Smooth muscle cell (in vitro differentiated cells): Measurements from ENCODE around the gene DLX5. TPM values are rescaled to one million over a fixed set of nuclear protein-coding genes. Genes with fewer than 3 reads are reported as not detected.

Experiments used
- DNase-seq: peaks from one replicate; lab custom pipeline; 2025; ENCODE audit not compliant: unreplicated experiment; lab: John Stamatoyannopoulos, UW
- H2AFZ ChIP-seq: fragments of 200-600 bp; sonication (generic); 2 replicates; pipeline ENCODE4 v1.6.0; 2016; ENCODE audit warnings: antibody characterized with exemption, low read depth, mild to moderate bottlenecking
- H3F3A ChIP-seq: fragments of 200-600 bp; sonication (generic); 2 replicates; pipeline ENCODE4 v1.6.0; 2017; ENCODE audit warnings: antibody characterized with exemption, low read depth
- H3K27ac ChIP-seq: fragments of 200-600 bp; sonication (generic); 2 replicates; pipeline ENCODE4 v1.5.1; 2016; ENCODE audit warnings: low read depth, mild to moderate bottlenecking
- H3K27me3 ChIP-seq: fragments of 200-600 bp; sonication (generic); 2 replicates; pipeline ENCODE4 v1.6.1; 2016; ENCODE audit warnings: low read depth, mild to moderate bottlenecking
- H3K36me3 ChIP-seq: fragments of 200-600 bp; sonication (generic); 2 replicates; pipeline ENCODE4 v1.5.1; 2016; ENCODE audit warnings: low read depth
- H3K4me1 ChIP-seq: fragments of 200-600 bp; sonication (generic); 2 replicates; pipeline ENCODE4 v1.5.1; 2016; ENCODE audit warnings: low read depth
- H3K4me2 ChIP-seq: fragments of 200-600 bp; sonication (generic); 2 replicates; pipeline ENCODE4 v1.6.0; 2016; ENCODE audit warnings: mild to moderate bottlenecking
- H3K4me3 ChIP-seq: fragments of 200-600 bp; sonication (generic); 2 replicates; pipeline ENCODE4 v1.5.1; 2016; ENCODE audit warnings: mild to moderate bottlenecking
- H3K79me2 ChIP-seq: fragments of 200-600 bp; sonication (generic); 2 replicates; pipeline ENCODE4 v1.6.0; 2016; ENCODE audit warnings: low read depth, mild to moderate bottlenecking
- H3K9ac ChIP-seq: fragments of 200-600 bp; sonication (generic); 2 replicates; pipeline ENCODE4 v1.6.0; 2016; ENCODE audit warnings: low read depth
- H3K9me3 ChIP-seq: fragments of 200-600 bp; sonication (generic); replicated peaks from 2 replicates; pipeline ENCODE4 v1.5.1; 2016; ENCODE audit warnings: low read depth
- H4K20me1 ChIP-seq: fragments of 200-600 bp; sonication (generic); 2 replicates; pipeline ENCODE4 v1.6.0; 2016; ENCODE audit warnings: low read depth
- WGBS: methylation state at CpG from one replicate; pipeline ENCODE4 v1.1.7; 2016; ENCODE audit warnings: low lambda C conversion rate; 5-methylcytosine and 5-hydroxymethylcytosine counted together
- polyA plus RNA-seq: library from polyadenylated mRNA; unstranded; fragments of >200 nt; fragmentation: Nextera tagmentation; extraction: Ambion mirVana; gene quantifications from 2 replicates; pipeline ENCODE4 v1.2.1, GENCODE V29; 2016
- total RNA-seq: library from RNA; depleted of rRNA; stranded (reverse); fragments of >200 nt; gene quantifications from 2 replicates; pipeline ENCODE4 v1.2.3, GENCODE V29; 2014
- TF ChIP-seq, protein P1 (sequence below): fragments of 200-600 bp; sonication (generic); IDR thresholded peaks from 2 replicates; pipeline ENCODE4 v1.5.1; 2017; ENCODE audit warnings: borderline replicate concordance, mild to moderate bottlenecking, antibody characterized with exemption; ENCODE audit not compliant: insufficient read depth, poor library complexity, severe bottlenecking

Gene DLX5
- total and polyA plus RNA-seq, 2 experiments from 2014 or later = 3.5 to 4.3 TPM

DNA sequence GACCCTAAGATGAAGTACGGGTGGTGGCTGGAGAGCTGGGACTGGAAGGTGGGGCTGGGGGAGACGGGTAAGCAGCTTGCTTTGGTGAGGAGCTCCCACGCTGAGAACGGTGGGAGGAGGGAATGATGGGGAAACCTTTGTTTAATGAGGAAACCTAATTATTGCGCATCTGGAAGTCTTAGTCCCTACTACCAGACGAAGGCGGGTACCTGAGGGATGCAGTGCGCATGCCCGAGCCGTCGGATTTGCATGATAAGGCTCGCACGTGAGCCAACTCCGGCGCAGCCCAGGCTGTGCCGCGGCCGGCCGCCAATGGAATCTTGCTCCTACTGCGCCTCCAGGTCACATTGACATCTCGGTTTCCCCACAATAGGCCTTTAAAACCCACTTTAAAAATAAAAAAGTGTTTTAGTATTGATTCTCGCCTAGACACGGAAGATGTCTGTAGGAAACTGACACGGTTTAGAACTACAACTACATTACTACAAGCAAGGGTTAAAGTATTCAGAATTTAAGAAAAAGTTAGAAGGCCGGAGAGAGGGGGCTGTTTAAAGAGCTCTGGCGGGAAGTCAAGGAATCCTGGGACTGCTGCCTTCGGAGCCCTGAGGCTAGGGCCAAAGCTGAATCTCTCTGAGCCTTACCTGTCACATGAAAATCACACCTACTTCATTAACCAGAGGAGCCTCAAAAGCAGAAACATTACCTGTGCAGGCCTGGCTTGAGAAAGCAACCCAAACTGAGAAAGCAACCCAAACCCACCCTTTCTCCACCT lies 31.4 kb downstream of the DLX5 start:
- no peaks in the 10 kb centered on the region for H3F3A ChIP-seq
- peak overlapping the region; percentile 46 for H3K4me2 ChIP-seq
- 9% methylated on average over 27 of the region's 27 CpGs for WGBS
- no peaks in the 10 kb centered on the region for H3K9me3 ChIP-seq
- H3K79me2 ChIP-seq = no peaks in the 10 kb centered on the region
- no peaks in the 10 kb centered on the region for H4K20me1 ChIP-seq
- peaks cover 6% of the 10 kb centered on the region for H3K4me1 ChIP-seq
- no peak overlapping the region for H3K27ac ChIP-seq
- no peak overlapping the region for H3K4me3 ChIP-seq
- no peak overlapping the region for H2AFZ ChIP-seq
- peaks cover 100% of the 10 kb centered on the region for H3K27me3 ChIP-seq
- no peaks in the 10 kb centered on the region for H3K36me3 ChIP-seq
- no peak overlapping the region for H3K9ac ChIP-seq
- TF ChIP-seq, protein P1, sequence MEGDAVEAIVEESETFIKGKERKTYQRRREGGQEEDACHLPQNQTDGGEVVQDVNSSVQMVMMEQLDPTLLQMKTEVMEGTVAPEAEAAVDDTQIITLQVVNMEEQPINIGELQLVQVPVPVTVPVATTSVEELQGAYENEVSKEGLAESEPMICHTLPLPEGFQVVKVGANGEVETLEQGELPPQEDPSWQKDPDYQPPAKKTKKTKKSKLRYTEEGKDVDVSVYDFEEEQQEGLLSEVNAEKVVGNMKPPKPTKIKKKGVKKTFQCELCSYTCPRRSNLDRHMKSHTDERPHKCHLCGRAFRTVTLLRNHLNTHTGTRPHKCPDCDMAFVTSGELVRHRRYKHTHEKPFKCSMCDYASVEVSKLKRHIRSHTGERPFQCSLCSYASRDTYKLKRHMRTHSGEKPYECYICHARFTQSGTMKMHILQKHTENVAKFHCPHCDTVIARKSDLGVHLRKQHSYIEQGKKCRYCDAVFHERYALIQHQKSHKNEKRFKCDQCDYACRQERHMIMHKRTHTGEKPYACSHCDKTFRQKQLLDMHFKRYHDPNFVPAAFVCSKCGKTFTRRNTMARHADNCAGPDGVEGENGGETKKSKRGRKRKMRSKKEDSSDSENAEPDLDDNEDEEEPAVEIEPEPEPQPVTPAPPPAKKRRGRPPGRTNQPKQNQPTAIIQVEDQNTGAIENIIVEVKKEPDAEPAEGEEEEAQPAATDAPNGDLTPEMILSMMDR = no peak
- DNase-seq = no peak

DNA sequence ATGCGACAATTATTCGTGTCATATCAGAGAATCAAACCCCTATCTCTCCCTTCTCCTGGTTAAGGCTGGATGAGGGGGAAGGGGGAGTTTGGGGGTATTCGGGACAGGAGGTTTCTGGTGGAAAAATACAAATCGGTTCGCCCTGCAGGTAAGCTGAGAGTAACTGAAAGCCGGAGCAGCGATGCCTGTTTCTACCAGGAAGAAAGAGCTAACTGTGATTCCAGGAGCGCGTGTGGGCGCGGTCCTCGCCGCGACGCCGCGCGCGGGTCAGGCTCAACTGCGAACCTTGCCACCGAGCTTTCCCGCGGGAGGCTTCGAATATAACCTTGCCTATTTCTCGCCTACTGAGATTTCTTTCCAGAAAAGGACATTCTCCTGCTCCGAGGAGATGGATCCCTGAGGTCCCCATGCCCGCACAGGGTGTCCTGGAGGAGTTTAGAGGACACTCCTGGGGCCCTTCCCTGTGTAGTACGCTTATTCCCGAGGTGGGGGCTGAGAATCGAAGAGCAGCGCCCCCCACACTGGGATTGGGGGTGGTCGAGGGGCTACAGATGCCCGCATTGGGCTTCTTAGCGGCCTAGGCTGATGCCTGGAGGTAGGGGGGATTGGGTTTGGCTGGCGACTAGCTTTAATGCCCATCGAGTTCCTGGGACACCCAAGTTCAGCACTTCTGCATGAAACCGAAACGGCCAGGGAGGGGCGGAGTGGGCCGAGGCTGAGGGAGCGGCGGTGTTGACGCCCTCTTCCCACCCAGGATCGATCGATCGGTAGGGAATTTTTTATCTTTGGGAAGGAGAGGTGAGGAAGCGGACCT lies 32.2 kb downstream of the DLX5 start:
- Histone ChIP-seq H3K27ac (no peak overlapping the region), H3K4me1 (peaks cover 5% of the 10 kb centered on the region), H3K79me2 (no peaks in the 10 kb centered on the region), H4K20me1 (no peaks in the 10 kb centered on the region), H3K27me3 (peaks cover 100% of the 10 kb centered on the region), H3K36me3 (no peaks in the 10 kb centered on the region), H3K9ac (no peak overlapping the region), H3K4me3 (no peak overlapping the region), H2AFZ (no peak overlapping the region), H3F3A (no peaks in the 10 kb centered on the region), H3K4me2 (peak overlapping the region; percentile 46), H3K9me3 (no peaks in the 10 kb centered on the region)
- no peak for DNase-seq
- WGBS = 5% methylated on average over 47 of the region's 47 CpGs
- TF ChIP-seq, protein P1 = no peak

DNA sequence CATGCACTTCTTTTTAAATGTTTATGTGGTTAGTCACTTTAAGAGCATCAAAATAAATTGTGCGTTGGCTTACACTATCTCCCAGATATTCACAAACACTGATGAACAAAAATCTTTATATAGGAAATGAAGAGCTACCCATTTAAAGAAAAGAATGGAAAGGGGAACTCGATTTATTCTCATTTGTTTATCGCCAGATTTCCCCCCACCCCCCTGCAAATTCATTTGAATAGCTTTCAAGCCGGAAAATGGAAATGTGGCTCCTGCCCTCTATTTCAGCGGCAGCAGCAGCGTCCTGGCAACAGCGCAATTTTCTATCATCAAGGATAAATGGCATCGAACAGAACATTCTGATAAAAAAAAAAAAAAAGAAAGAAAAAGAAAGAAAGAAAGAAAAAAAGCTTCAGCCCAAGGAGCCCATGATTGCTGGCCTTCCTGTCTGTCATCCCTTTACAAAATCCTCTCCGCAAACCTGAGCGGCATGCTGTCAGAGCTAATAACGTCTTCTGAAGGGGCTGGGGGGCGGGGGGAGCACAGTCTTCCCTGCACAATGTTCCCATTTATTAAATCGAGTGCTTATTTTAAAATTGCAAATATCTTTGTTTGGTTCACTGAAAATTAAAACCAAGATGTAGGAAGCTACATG lies 33.0 kb downstream of the DLX5 start:
- no peaks in the 10 kb centered on the region for H3F3A ChIP-seq
- no peak overlapping the region for H3K4me3 ChIP-seq
- TF ChIP-seq, protein P1 = no peak
- no peaks in the 10 kb centered on the region for H3K4me1 ChIP-seq
- peaks cover 100% of the 10 kb centered on the region for H3K27me3 ChIP-seq
- H2AFZ ChIP-seq = no peak overlapping the region
- no peak overlapping the region for H3K9ac ChIP-seq
- no peaks in the 10 kb centered on the region for H4K20me1 ChIP-seq
- H3K4me2 ChIP-seq = peak overlapping the region; percentile 46
- H3K27ac ChIP-seq = no peak overlapping the region
- no peak for DNase-seq
- no peaks in the 10 kb centered on the region for H3K79me2 ChIP-seq
- WGBS = 8% methylated on average over 13 of the region's 13 CpGs
- no peaks in the 10 kb centered on the region for H3K9me3 ChIP-seq
- no peaks in the 10 kb centered on the region for H3K36me3 ChIP-seq
